Mesenchymal stem cell (in vitro differentiated cells and primary cell): ENCODE results near the gene OR5H1.

Source experiments
- DNase-seq: peaks from one replicate; pipeline ENCODE4 v3.0.0-alpha.2; 2013
- H2AFZ ChIP-seq: one replicate; pipeline ENCODE4 v1.6.1; 2013; ENCODE audit warnings: low read depth, mild to moderate bottlenecking, control low read depth, inconsistent platforms, low read length, moderate library complexity
- H2AK5ac ChIP-seq: 2 replicates; pipeline ENCODE4 v1.6.1; 2013; ENCODE audit warnings: low read length, moderate library complexity, mild to moderate bottlenecking, inconsistent platforms; ENCODE audit not compliant: severe bottlenecking
- H2BK120ac ChIP-seq: one replicate; pipeline ENCODE4 v1.6.1; 2013; ENCODE audit warnings: low read depth, mild to moderate bottlenecking, inconsistent platforms, low read length, moderate library complexity
- H2BK12ac ChIP-seq, 2 experiments: one replicate each; pipeline ENCODE4 v1.6.1; 2013; ENCODE audit warnings: inconsistent platforms in 2 of 2, low read length in 2 of 2, mild to moderate bottlenecking in 2 of 2, moderate library complexity in 2 of 2, control low read depth in 1 of 2
- H2BK15ac ChIP-seq: one replicate; pipeline ENCODE4 v1.6.1; 2013; ENCODE audit warnings: mild to moderate bottlenecking, low read depth, inconsistent platforms; ENCODE audit not compliant: poor library complexity, severe bottlenecking
- H2BK5ac ChIP-seq: 2 replicates; pipeline ENCODE4 v1.6.1; 2013; ENCODE audit warnings: low read depth, mild to moderate bottlenecking, low read length, control low read depth, inconsistent platforms; ENCODE audit not compliant: poor library complexity, severe bottlenecking
- H3K14ac ChIP-seq, 2 experiments: one replicate each; pipeline ENCODE4 v1.6.1; 2013; ENCODE audit warnings: inconsistent platforms in 2 of 2, low read length in 2 of 2, control low read depth in 1 of 2, mild to moderate bottlenecking in 1 of 2, moderate library complexity in 1 of 2
- H3K18ac ChIP-seq, 2 experiments: one replicate each; pipeline ENCODE4 v1.6.1; 2013; ENCODE audit warnings: inconsistent platforms in 2 of 2, low read length in 2 of 2, control low read depth in 1 of 2, low read depth in 1 of 2, mild to moderate bottlenecking in 1 of 2
- H3K23ac ChIP-seq, 2 experiments: one replicate each; pipeline ENCODE4 v1.6.1; 2013; ENCODE audit warnings: inconsistent platforms in 2 of 2, low read length in 2 of 2, mild to moderate bottlenecking in 2 of 2, moderate library complexity in 2 of 2, control low read depth in 1 of 2
- H3K27ac ChIP-seq: 2 replicates; pipeline ENCODE4 v1.5.1; 2013; ENCODE audit warnings: mild to moderate bottlenecking, moderate library complexity, low read length, control low read depth, inconsistent platforms; ENCODE audit not compliant: poor library complexity, severe bottlenecking
- H3K27me3 ChIP-seq, 2 experiments: 2 replicates each; pipeline versions ENCODE4 v1.6.1 to v1.7.0; 2013; ENCODE audit warnings: low read length in 2 of 2, mild to moderate bottlenecking in 2 of 2, moderate library complexity in 2 of 2, control low read depth in 1 of 2, inconsistent platforms in 1 of 2; ENCODE audit not compliant: control insufficient read depth in 1 of 2, insufficient read depth in 1 of 2
- H3K36me3 ChIP-seq, 2 experiments: 2 replicates each; pipeline versions ENCODE4 v1.6.1 to v1.7.0; 2013; ENCODE audit warnings: low read length in 2 of 2, control low read depth in 1 of 2, inconsistent platforms in 1 of 2, low read depth in 1 of 2, mild to moderate bottlenecking in 1 of 2; ENCODE audit not compliant: insufficient read depth in 2 of 2, control insufficient read depth in 1 of 2
- H3K4ac ChIP-seq, 2 experiments: one replicate each; pipeline ENCODE4 v1.6.1; 2013; ENCODE audit warnings: inconsistent platforms in 2 of 2, low read length in 2 of 2, mild to moderate bottlenecking in 2 of 2, moderate library complexity in 2 of 2, control low read depth in 1 of 2, low read depth in 1 of 2
- H3K4me1 ChIP-seq: 2 replicates; pipeline ENCODE4 v1.6.1; 2013; ENCODE audit warnings: low read depth, low read length, control low read depth; ENCODE audit not compliant: control insufficient read depth, insufficient read depth
- H3K4me2 ChIP-seq: 2 replicates; pipeline ENCODE4 v1.6.1; 2013; ENCODE audit warnings: low read length, mild to moderate bottlenecking, inconsistent platforms; ENCODE audit not compliant: poor library complexity, severe bottlenecking
- H3K4me3 ChIP-seq, 2 experiments: 2 replicates each; pipeline versions ENCODE4 v1.5.1 to v1.7.0; 2013; ENCODE audit warnings: low read length in 2 of 2, mild to moderate bottlenecking in 2 of 2, control low read depth in 1 of 2, low read depth in 1 of 2; ENCODE audit not compliant: insufficient read depth in 1 of 2
- H3K79me1 ChIP-seq: replicated peaks from 2 replicates; pipeline ENCODE4 v1.6.1; 2013; ENCODE audit warnings: mild to moderate bottlenecking, control low read depth, low read length, inconsistent platforms; ENCODE audit not compliant: poor library complexity, severe bottlenecking
- H3K9ac ChIP-seq: 2 replicates; pipeline ENCODE4 v1.7.0; 2013; ENCODE audit warnings: mild to moderate bottlenecking, low read length, moderate library complexity
- H3K9me3 ChIP-seq: 2 replicates; pipeline ENCODE4 v1.7.0; 2013; ENCODE audit warnings: mild to moderate bottlenecking, low read length; ENCODE audit not compliant: control insufficient read depth
- H4K8ac ChIP-seq: one replicate; pipeline ENCODE4 v1.6.1; 2013; ENCODE audit warnings: inconsistent platforms, mild to moderate bottlenecking, low read length, moderate library complexity
- H4K91ac ChIP-seq: one replicate; pipeline ENCODE4 v1.6.1; 2013; ENCODE audit warnings: mild to moderate bottlenecking, low read length, inconsistent platforms
- WGBS: methylation state at CpG from one replicate; pipeline ENCODE4 v1.1.7; 2013; ENCODE audit warnings: mixed read lengths; 5-methylcytosine and 5-hydroxymethylcytosine counted together

OR5H1 gene

DNA sequence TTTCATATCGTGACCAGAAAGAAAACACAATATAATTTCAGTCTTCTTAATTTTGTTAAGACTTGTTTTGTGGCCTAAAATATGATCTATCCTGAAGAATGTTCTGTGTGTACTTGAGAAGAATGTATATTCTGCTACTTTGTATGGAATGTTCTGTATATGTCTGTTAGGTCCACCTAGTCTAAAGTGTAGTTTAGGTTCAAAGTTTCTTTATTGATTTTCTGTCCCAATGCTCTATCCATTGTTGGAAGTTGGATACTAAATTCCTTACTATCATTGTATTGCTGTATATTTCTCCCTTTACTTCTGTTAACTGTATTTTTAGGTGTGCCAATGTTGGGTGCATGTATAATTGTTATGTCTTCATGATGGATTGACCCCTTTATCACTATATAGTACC lies 22.4 kb upstream of the OR5H1 start:
- no CpG with 5 or more reads among the region's 1 CpG for WGBS
- Histone ChIP-seq H3K4me1 (no peaks in the 10 kb centered on the region), H3K14ac (no peak overlapping the region), H3K18ac (no peak overlapping the region), H3K36me3 (no peaks in the 10 kb centered on the region), H3K9ac (no peak overlapping the region), H2BK5ac (no peak overlapping the region), H4K91ac (no peak overlapping the region), H3K27ac (no peak overlapping the region), H2BK120ac (no peak overlapping the region), H3K79me1 (no peaks in the 10 kb centered on the region), H2BK15ac (no peak overlapping the region), H3K4me2 (no peak overlapping the region), H3K27me3 (no peaks in the 10 kb centered on the region), H3K4me3 (no peak overlapping the region), H2AK5ac (no peak overlapping the region), H3K4ac (no peak overlapping the region), H2AFZ (no peak overlapping the region), H3K23ac (no peak overlapping the region), H3K9me3 (peaks cover 44% of the 10 kb centered on the region), H4K8ac (no peak overlapping the region), H2BK12ac (no peak overlapping the region)
- DNase-seq = no peak

DNA sequence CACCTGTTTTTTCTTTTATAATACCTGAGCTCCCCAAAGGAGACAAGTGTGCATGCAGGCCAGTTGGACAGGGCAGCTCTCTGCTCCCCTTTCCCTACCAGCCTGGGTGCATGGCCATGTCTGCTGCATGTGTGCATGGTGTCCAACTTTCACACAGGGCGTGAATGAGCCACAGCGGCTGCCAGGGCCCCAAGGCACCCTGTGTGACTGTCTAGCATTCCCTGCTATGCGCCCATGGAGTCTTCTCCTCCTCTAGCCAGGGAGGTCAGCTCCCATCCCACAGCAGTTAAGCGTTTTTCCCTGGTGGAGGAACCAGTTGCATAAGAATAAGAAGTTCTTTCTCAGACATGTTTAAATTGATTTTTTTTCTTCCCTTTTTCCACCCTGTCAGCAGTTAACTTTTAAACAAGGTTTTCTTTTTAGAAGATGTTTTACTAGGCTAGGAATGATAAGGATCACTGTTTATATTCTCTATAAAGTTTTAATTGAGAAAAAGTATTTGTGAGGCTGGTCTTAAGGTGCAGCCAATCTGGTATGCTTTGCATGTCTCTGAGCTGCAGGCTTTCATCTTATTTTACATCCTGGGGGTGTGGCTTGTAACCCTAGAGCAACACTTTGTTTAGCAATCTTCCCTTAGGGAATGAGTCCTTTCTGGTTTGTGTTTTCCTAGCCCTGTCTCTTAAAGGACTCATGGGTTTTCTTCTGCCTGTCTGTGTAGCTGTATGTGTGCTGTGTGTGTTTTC lies 20.5 kb upstream of the OR5H1 start:
- Histone ChIP-seq H3K14ac (no peak overlapping the region), H2BK12ac (no peak overlapping the region), H3K4me1 (no peaks in the 10 kb centered on the region), H3K9me3 (peaks cover 52% of the 10 kb centered on the region), H3K18ac (no peak overlapping the region), H3K23ac (no peak overlapping the region), H3K4ac (no peak overlapping the region), H3K4me2 (no peak overlapping the region), H2AFZ (no peak overlapping the region), H3K36me3 (no peaks in the 10 kb centered on the region), H3K4me3 (no peak overlapping the region), H4K91ac (no peak overlapping the region), H2BK120ac (no peak overlapping the region), H2BK15ac (no peak overlapping the region), H3K27me3 (no peaks in the 10 kb centered on the region), H2BK5ac (no peak overlapping the region), H3K9ac (no peak overlapping the region), H3K27ac (no peak overlapping the region), H3K79me1 (no peaks in the 10 kb centered on the region), H4K8ac (no peak overlapping the region), H2AK5ac (no peak overlapping the region)
- WGBS = 86% methylated on average over 2 of the region's 4 CpGs
- no peak for DNase-seq

DNA sequence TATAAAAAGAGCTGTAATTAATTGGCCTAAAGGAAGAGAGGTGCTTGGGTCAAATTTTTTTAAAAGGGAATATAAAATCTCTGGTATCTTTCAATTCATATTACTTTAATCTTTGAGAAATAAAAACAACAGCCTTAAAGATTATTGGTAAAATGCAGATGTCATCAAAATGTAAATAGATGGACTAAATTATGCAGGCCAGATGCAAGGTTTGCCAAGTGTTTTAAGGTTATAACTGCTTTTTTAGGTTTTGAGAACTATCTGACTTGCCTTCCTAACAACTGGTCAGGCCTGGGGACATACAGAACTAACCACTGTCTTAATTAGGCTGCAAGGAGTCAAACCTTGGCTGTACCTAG lies 20.0 kb upstream of the OR5H1 start:
- no peak overlapping the region for H4K8ac ChIP-seq
- no peaks in the 10 kb centered on the region for H3K36me3 ChIP-seq
- H3K23ac ChIP-seq = no peak overlapping the region
- H3K18ac ChIP-seq = no peak overlapping the region
- no peak overlapping the region for H3K27ac ChIP-seq
- no peak overlapping the region for H3K4me3 ChIP-seq
- DNase-seq = no peak
- no peak overlapping the region for H3K4me2 ChIP-seq
- H3K9ac ChIP-seq = no peak overlapping the region
- no peaks in the 10 kb centered on the region for H3K79me1 ChIP-seq
- peaks cover 52% of the 10 kb centered on the region for H3K9me3 ChIP-seq
- H2AK5ac ChIP-seq = no peak overlapping the region
- no peaks in the 10 kb centered on the region for H3K27me3 ChIP-seq
- no peak overlapping the region for H2BK5ac ChIP-seq
- no peak overlapping the region for H3K14ac ChIP-seq
- H3K4me1 ChIP-seq = no peaks in the 10 kb centered on the region
- no peak overlapping the region for H2BK12ac ChIP-seq
- H4K91ac ChIP-seq = no peak overlapping the region
- H2AFZ ChIP-seq = no peak overlapping the region
- no peak overlapping the region for H2BK120ac ChIP-seq
- no peak overlapping the region for H3K4ac ChIP-seq
- no peak overlapping the region for H2BK15ac ChIP-seq

DNA sequence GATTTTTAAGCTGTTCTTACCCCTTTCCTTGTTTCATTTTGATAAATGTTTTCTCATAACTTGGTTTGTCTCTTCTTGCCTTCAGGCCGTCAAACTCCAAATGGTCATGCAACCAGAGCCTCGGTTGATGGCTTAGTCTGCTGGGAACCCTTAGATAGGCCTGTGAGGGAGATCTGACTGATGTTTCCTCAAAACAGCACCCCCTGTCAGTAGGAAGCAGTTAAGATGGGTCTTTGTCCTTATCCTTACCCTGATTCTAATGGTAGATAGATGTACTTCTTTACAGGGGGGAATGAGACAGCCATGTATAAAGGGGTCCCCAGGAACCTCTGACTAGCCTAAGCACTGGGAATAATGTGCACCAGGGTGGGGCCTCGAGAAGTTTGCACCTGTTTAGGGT lies 16.3 kb upstream of the OR5H1 start:
- H2BK12ac ChIP-seq = no peak overlapping the region
- no peak for DNase-seq
- no peaks in the 10 kb centered on the region for H3K4me1 ChIP-seq
- H3K9me3 ChIP-seq = peaks cover 56% of the 10 kb centered on the region
- H2AK5ac ChIP-seq = no peak overlapping the region
- H3K4me2 ChIP-seq = no peak overlapping the region
- H2BK5ac ChIP-seq = no peak overlapping the region
- no peak overlapping the region for H2BK120ac ChIP-seq
- H3K23ac ChIP-seq = no peak overlapping the region
- H3K14ac ChIP-seq = no peak overlapping the region
- H4K8ac ChIP-seq = no peak overlapping the region
- WGBS = 54% methylated on average over 3 of the region's 3 CpGs
- H3K9ac ChIP-seq = no peak overlapping the region
- H3K79me1 ChIP-seq = no peaks in the 10 kb centered on the region
- H3K27me3 ChIP-seq = no peaks in the 10 kb centered on the region
- H3K36me3 ChIP-seq = no peaks in the 10 kb centered on the region
- no peak overlapping the region for H2BK15ac ChIP-seq
- no peak overlapping the region for H3K18ac ChIP-seq
- no peak overlapping the region for H3K4me3 ChIP-seq
- no peak overlapping the region for H3K27ac ChIP-seq
- H3K4ac ChIP-seq = no peak overlapping the region
- no peak overlapping the region for H2AFZ ChIP-seq
- no peak overlapping the region for H4K91ac ChIP-seq
